BJ (cell line): ENCODE results near the gene HNRNPUL2. TPM values are rescaled to one million over a fixed set of nuclear protein-coding genes. Genes with fewer than 3 reads are reported as not detected.

Experiments used
- CTCF ChIA-PET: fragments of 350-600 bp; formaldehyde crosslinking; extraction: SDS; loops from one replicate; lab custom pipeline; 2021; ENCODE audit warnings: antibody characterized with exemption, inconsistent platforms; lab: Yijun Ruan, JAX
- POLR2A ChIA-PET: fragments of 300-600 bp; sonication (Branson Sonifier 250); formaldehyde crosslinking; extraction: SDS; loops from one replicate; lab custom pipeline; 2021; ENCODE audit warnings: antibody characterized with exemption; lab: Charles Lee
- DNase-seq: peaks from one replicate; pipeline ENCODE4 v3.0.0-alpha.2; 2011; ENCODE audit warnings: low read depth
- H3K27me3 ChIP-seq: 2 replicates; pipeline ENCODE4 v1.6.0; 2011; ENCODE audit warnings: low read length; ENCODE audit not compliant: control insufficient read depth, insufficient read depth
- H3K36me3 ChIP-seq: 2 replicates; pipeline ENCODE4 v1.5.1; 2011; ENCODE audit warnings: low read length; ENCODE audit not compliant: control insufficient read depth, insufficient read depth
- H3K4me3 ChIP-seq: 2 replicates; pipeline ENCODE4 v1.5.1; 2011; ENCODE audit warnings: low read depth, mild to moderate bottlenecking, control low read depth, low read length
- CTCF ChIP-seq: IDR thresholded peaks from 2 replicates; pipeline ENCODE4 v1.5.1; 2011; ENCODE audit warnings: low read depth, mild to moderate bottlenecking, control low read depth, inconsistent platforms, low read length, moderate library complexity; ENCODE audit not compliant: insufficient read depth
- polyA plus RNA-seq: library from polyadenylated mRNA; depleted of rRNA; stranded (reverse); fragments of >200 nt; gene quantifications from 2 replicates; pipeline ENCODE4 v1.2.3, GENCODE V29; 2011

HNRNPUL2 gene
- polyA plus RNA-seq, 1 experiment, result 10.0 TPM

- Histone ChIP-seq H3K27me3 (no peaks in the 10 kb centered on the region), H3K36me3 (peaks cover 15% of the 10 kb centered on the region), H3K4me3 (peak overlapping the region; percentile 78)
- no peak for DNase-seq
- no peak for TF ChIP-seq CTCF
- ChIA-PET POLR2A (no interaction called here), CTCF (interaction anchor here (1.0 to 3.4 kb wide), 5 partner anchors 10 to 37 kb away, joined by 3 to 15 read pairs (median 5); partner anchors contain the start of genes BSCL2, GNG3 and LRRN4CL)
Measured at GRCh38 chr11:62671236-62671607, 56.0 kb downstream of the HNRNPUL2 start.

GRCh38 chr11:62669420-62670161, 57.7 kb downstream of the HNRNPUL2 start:
- ChIA-PET POLR2A (interaction anchor here (0.6 kb wide), 1 partner anchor 233 kb away, joined by 3 read pairs; no protein-coding TSS in a partner anchor), CTCF (interaction anchor here (2.0 to 3.4 kb wide), 3 partner anchors 11 to 25 kb away, joined by 9 to 15 read pairs (median 15); no protein-coding TSS in a partner anchor)
- peaks cover 15% of the 10 kb centered on the region for H3K36me3 ChIP-seq
- no peaks in the 10 kb centered on the region for H3K27me3 ChIP-seq
- TF ChIP-seq CTCF, result no peak
- no peak for DNase-seq
- no peak overlapping the region for H3K4me3 ChIP-seq

GRCh38 chr11:62667460-62667859, 59.8 kb downstream of the HNRNPUL2 start:
- POLR2A ChIA-PET, result no interaction called here
- CTCF ChIA-PET, result interaction anchor here (1.0 to 2.0 kb wide), 4 partner anchors 13 to 274 kb away, joined by 3 to 9 read pairs (median 5); no protein-coding TSS in a partner anchor
- H3K36me3 ChIP-seq, result peaks cover 15% of the 10 kb centered on the region
- no peaks in the 10 kb centered on the region for H3K27me3 ChIP-seq
- no peak overlapping the region for H3K4me3 ChIP-seq
- TF ChIP-seq CTCF, result no peak
- DNase-seq, result no peak

GRCh38 chr11:62666259-62666926, 60.9 kb downstream of the HNRNPUL2 start:
- no peak for TF ChIP-seq CTCF
- Histone ChIP-seq H3K36me3 (peaks cover 15% of the 10 kb centered on the region), H3K27me3 (no peaks in the 10 kb centered on the region), H3K4me3 (peak overlapping the region; percentile 72)
- ChIA-PET CTCF (interaction anchor here (1.0 to 2.0 kb wide), 7 partner anchors 13 to 120 kb away, joined by 3 to 9 read pairs (median 6); partner anchors contain the start of gene LRRN4CL), POLR2A (interaction anchor here (0.6 to 2.3 kb wide), 4 partner anchors 20 to 111 kb away, joined by 10 to 19 read pairs (median 14); partner anchors contain the start of genes GANAB, HNRNPUL2 and TUT1)
- DNase-seq, result no peak
